GM12864 (cell line): ENCODE results near the gene HCST.

Source experiments
- DNase-seq: peaks from one replicate; pipeline ENCODE4 v3.0.0-alpha.2; 2011; ENCODE audit warnings: low read depth
- H3K4me3 ChIP-seq: 2 replicates; pipeline ENCODE4 v1.5.1; 2011; ENCODE audit warnings: mild to moderate bottlenecking, low read depth, low read length, control low read depth
- TF ChIP-seq, protein P1 (sequence below): IDR thresholded peaks from 2 replicates; pipeline ENCODE4 v1.5.1; 2011; ENCODE audit warnings: low read depth, mild to moderate bottlenecking, moderate library complexity, low read length, control low read depth, inconsistent platforms; ENCODE audit errors: missing control alignments

HCST gene

DNA sequence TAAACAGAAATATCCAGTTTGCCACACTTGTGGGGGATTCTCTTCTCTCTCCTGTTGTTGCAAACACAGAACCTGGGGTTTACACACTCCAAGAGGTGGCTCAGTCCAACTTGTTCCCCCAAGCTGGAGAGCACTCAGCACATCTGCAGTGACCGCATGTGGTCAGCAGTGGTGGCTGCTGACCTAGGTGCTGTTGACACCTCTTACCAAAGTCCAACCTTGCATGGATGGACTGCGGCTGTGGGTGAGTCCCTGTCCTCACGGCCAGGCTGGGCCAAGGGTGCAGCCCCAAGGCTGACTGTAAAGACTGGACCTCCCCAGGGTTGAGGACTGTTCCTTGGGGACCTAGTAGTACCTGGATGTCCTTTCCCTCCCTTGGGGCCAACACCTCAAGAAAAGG is 39.9 kb downstream of the HCST start:
- no peak overlapping the region for H3K4me3 ChIP-seq
- TF ChIP-seq, protein P1, sequence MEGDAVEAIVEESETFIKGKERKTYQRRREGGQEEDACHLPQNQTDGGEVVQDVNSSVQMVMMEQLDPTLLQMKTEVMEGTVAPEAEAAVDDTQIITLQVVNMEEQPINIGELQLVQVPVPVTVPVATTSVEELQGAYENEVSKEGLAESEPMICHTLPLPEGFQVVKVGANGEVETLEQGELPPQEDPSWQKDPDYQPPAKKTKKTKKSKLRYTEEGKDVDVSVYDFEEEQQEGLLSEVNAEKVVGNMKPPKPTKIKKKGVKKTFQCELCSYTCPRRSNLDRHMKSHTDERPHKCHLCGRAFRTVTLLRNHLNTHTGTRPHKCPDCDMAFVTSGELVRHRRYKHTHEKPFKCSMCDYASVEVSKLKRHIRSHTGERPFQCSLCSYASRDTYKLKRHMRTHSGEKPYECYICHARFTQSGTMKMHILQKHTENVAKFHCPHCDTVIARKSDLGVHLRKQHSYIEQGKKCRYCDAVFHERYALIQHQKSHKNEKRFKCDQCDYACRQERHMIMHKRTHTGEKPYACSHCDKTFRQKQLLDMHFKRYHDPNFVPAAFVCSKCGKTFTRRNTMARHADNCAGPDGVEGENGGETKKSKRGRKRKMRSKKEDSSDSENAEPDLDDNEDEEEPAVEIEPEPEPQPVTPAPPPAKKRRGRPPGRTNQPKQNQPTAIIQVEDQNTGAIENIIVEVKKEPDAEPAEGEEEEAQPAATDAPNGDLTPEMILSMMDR = no peak
- DNase-seq = no peak

- DNase-seq = no peak
- TF ChIP-seq, protein P1 = no peak
- H3K4me3 ChIP-seq = no peak overlapping the region
These were observed 41.3 kb downstream of the HCST start for GRCh38 chr19:35943321-35944301.

DNA sequence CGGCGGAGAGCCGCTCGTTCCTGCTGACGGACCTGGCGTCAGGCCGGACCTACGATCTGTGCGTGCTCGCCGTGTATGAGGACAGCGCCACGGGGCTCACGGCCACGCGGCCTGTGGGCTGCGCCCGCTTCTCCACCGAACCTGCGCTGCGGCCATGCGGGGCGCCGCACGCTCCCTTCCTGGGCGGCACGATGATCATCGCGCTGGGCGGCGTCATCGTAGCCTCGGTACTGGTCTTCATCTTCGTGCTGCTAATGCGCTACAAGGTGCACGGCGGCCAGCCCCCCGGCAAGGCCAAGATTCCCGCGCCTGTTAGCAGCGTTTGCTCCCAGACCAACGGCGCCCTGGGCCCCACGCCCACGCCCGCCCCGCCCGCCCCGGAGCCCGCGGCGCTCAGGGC is 42.2 kb downstream of the HCST start:
- H3K4me3 ChIP-seq = no peak overlapping the region
- TF ChIP-seq, protein P1 = no peak

GRCh38 chr19:35945121-35945790 is 42.9 kb downstream of the HCST start:
- no peak overlapping the region for H3K4me3 ChIP-seq
- no peak for DNase-seq
- TF ChIP-seq, protein P1 = no peak

More for the DNA sequence above, 42.2 kb downstream of the HCST start:
- no peak for DNase-seq

DNA sequence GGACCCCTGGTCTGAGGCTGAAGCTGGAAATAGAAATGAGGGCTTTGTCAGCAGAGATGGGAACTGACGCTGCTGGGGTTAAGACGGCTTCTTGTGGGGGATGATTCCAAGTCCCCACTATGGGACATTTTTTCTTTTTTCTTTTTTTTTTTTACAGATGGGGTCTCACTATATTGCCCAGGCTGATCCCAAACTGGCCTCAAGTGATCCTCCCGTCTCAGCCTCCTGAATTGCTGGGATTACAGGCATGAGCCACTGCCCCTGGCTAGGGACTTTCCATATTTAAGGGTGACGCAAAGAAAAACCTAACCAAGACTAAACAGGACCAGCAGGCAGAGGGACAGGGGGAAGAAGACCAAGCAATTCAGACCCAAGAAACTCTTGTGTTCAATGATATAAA is 43.9 kb downstream of the HCST start:
- DNase-seq = no peak
- no peak overlapping the region for H3K4me3 ChIP-seq
- TF ChIP-seq, protein P1 = no peak

DNA sequence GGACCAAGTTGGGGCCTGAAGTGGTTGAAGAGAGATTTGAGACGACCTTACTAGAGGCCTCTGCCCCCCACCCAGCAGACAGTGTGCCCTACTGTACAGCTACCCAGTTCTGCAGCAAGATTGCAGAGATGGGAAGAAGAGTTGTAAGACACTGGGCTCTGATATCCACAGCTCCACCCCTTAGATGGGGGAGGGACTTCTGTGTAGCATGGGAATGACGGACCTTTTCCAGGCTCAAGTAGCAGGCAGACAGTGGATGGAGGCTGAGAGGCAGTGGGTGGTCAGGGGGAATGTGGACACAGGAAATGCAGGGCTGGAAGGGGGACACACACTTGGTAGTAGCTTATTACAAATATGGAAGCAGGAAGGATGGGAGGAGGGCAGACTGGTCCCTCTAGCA is 46.8 kb downstream of the HCST start:
- no peak for DNase-seq
- H3K4me3 ChIP-seq = no peak overlapping the region
- TF ChIP-seq, protein P1 = no peak
